Stimulated activated naive CD8-positive, alpha-beta T cell treated with anti-CD3 and anti-CD28 coated beads, Interleukin-15, Interleukin-2, amounts not matched to agents 100 ng/mL and 50 ng/mL, for 24 hours (primary cell): ENCODE measurements around the gene KLHL17.
A peak's percentile ranks its signal among the peaks of the same experiment; 100 is the strongest.
"Not testable (repeated sequence)": the region's sequence is repeated elsewhere in the genome, so short reads cannot be mapped to it uniquely, and the experiment has no call there.

Source experiments
- H3K27ac Mint-ChIP-seq: one replicate; pipeline ENCODE4 v1.8.0; 2021; ENCODE audit warnings: mild to moderate bottlenecking, mixed read lengths
- H3K27me3 Mint-ChIP-seq: one replicate; pipeline ENCODE4 v1.8.0; 2021; ENCODE audit warnings: mixed read lengths
- H3K36me3 Mint-ChIP-seq: one replicate; pipeline ENCODE4 v1.8.0; 2021; ENCODE audit warnings: low read depth, mixed read lengths
- H3K4me1 Mint-ChIP-seq: one replicate; pipeline ENCODE4 v1.8.0; 2021; ENCODE audit warnings: low read depth, mixed read lengths
- H3K4me3 Mint-ChIP-seq: one replicate; pipeline ENCODE4 v1.8.0; 2021; ENCODE audit warnings: mild to moderate bottlenecking, mixed read lengths
- H3K9me3 Mint-ChIP-seq: one replicate; pipeline ENCODE4 v1.8.0; 2021; ENCODE audit warnings: mixed read lengths

KLHL17 gene

DNA sequence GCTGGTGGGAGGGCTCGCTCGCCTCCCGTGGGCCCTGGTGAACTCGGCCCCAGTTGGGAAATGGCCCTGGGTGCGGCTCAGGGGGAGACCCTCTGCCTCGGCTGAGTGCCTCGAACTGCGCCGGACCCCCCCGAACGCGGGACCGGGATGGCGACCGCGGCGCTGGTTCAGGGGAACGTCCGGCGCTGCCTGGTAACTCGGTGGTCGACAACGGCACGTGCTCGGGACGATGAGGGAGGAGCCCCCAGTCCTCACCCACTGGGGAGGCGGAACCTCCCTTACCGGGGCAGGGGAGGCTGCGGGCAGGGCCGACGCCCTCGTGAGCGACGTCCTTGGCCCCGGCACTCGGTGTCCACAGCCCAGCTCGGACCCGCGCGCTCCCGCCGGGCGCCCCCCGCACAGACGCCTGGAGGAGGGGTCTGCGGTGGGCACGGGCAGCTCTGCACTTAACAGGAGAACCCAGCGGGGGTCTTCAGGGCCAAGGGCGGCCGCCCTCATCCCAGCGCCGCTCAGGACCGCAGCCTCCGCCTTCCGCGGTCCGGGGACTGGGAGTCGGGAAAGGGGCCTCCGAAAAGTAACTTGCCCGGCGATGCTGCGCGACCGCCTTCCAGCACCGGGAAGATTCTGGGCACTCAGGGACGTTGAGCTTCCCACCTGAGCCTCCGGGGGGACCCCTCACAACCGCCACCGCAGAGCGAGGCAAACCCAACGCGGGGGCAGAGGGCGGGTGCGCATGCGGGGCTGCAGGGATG lies 37.8 kb downstream of the KLHL17 start:
- Mint-ChIP-seq H3K9me3 (no peaks in the 10 kb centered on the region), H3K36me3 (no peaks in the 10 kb centered on the region), H3K27me3 (peaks cover 33% of the 10 kb centered on the region), H3K4me1 (peaks cover 8% of the 10 kb centered on the region), H3K4me3 (no peak overlapping the region), H3K27ac (no peak overlapping the region)

DNA sequence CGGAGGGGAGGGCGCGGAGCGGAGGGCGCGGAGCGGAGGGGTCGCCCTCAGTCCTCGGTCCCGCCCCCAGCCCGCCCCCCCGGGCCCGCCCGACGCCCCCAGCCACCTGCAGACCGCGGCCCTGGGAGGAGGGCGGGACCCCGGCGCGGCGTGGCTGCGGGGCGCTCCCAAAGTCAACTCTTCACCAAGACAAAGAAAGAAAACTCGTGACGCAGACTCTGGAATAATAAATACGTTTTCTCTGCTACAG lies 38.3 kb downstream of the KLHL17 start:
- Mint-ChIP-seq H3K27ac (no peak overlapping the region), H3K4me1 (peaks cover 8% of the 10 kb centered on the region), H3K4me3 (no peak overlapping the region), H3K36me3 (no peaks in the 10 kb centered on the region), H3K27me3 (peaks cover 37% of the 10 kb centered on the region), H3K9me3 (no peaks in the 10 kb centered on the region)

DNA sequence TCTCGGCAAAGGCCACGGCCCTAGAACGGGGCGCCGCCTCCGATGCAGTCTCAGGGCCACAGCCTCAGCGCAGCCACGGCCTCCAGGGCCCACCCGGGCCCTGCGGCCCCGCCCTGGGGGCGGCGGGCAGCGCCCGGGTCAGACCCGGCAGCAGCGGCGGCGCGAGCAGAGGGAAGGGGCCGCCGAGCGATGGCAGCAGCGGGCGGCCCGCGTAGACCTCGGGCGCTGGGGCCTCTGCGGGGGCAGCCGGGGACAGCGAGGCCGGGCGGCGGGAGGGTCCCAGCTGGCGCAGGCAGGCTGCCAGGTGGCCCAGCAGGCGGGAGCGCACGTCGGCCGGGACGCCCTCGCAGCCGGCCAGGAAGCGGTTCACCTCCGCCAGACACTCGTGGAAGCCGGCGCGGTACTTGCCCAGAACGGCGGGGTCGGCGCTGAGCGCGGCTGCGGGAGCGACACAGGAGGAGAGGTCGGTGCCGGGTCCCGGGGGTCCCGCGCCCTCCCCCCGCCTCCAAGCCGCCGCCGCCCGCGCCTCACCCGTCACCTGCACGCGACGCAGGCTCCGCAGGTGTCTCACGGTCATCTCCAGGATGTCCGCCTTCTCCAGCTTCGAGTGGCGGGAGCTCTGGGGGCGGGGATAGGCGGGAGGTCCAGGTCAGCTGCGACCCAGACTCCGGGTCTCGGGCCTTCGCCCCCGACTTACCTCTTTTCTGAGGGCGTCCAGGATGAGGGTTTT lies 38.8 kb downstream of the KLHL17 start:
- Mint-ChIP-seq H3K4me1 (peaks cover 8% of the 10 kb centered on the region), H3K36me3 (no peaks in the 10 kb centered on the region), H3K27ac (no peak overlapping the region), H3K27me3 (peaks cover 38% of the 10 kb centered on the region), H3K4me3 (no peak overlapping the region), H3K9me3 (no peaks in the 10 kb centered on the region)

DNA sequence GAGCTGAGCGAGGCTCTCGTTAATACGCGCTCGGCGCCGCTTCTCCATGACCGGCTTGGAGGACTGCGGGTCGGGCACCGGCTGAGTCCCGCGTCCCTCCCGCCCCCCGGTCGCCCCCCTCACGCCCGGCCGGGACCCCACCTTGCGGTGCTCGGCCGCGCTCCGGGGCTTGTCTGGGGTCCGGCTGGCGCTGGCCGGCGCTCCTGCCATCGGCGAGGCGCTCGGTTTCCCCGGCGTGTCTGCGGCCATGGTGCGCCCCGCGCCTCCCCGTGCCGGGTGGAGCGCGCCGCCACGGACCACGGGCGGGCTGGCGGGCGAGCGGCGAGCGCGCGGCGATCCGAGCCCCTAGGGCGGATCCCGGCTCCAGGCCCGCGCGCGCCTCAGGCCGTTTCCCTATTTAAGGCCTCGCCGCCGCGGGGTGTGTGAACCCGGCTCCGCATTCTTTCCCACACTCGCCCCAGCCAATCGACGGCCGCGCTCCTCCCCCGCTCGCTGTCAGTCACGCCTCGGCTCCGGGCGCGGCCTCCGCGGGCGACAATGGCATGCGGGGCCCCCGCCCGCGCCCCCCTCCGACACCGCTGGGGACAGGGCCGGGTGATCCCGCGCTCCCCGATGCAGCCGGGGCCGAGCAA lies 39.5 kb downstream of the KLHL17 start, which contains the start of gene HES4:
TSS of gene HES4 (minus strand) at position 373 of the 632 bp plus-strand sequence. CDS start at position 249, 124 bp downstream.
- H3K9me3 Mint-ChIP-seq: no peaks in the 10 kb centered on the region
- no peaks in the 10 kb centered on the region for H3K36me3 Mint-ChIP-seq
- H3K27ac Mint-ChIP-seq: peak within 1 kb of the TSS; percentile 88
- H3K4me3 Mint-ChIP-seq: peak within 1 kb of the TSS; percentile 77
- H3K27me3 Mint-ChIP-seq: peaks cover 40% of the 10 kb centered on the region
- H3K4me1 Mint-ChIP-seq: peaks cover 12% of the 10 kb centered on the region

DNA sequence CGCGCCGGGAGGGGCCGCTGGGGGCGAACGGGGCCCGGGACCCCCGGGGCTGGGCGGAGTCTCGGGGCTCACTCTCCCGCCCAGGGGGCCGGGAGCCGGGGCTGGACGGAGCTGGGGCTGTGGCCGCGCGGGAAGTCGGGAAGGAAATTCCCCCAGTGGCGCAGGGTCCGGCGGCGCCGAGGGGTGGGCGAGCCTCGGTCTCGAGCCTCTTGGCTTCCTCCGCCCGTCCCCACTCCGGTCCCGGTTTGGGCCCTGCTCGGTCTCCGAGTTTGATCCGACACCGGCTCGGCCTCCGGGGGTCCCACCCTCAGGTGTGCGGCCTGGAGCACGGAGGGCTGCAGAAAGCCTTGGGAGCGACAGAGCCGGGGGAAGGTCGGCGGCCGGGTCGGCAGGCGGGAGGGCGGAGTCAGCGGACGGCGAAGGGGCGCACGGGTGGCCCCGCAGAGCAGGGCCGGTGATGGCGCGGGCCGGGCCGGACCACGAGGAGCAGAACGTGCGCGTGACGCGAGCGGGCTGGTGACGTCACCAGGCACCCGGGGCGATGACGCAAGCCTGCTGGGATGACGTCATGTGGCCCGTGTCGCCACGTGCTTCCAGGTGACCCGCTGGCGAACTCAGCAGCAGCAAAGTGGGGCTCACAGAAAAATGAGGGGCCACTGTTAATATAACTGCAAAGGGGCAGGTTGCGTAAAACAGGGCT lies 40.1 kb downstream of the KLHL17 start:
- H3K27me3 Mint-ChIP-seq: peaks cover 39% of the 10 kb centered on the region
- H3K4me3 Mint-ChIP-seq: peak overlapping the region; percentile 77
- peak overlapping the region; percentile 88 for H3K27ac Mint-ChIP-seq
- H3K36me3 Mint-ChIP-seq: no peaks in the 10 kb centered on the region
- H3K9me3 Mint-ChIP-seq: no peaks in the 10 kb centered on the region
- H3K4me1 Mint-ChIP-seq: peaks cover 18% of the 10 kb centered on the region

DNA sequence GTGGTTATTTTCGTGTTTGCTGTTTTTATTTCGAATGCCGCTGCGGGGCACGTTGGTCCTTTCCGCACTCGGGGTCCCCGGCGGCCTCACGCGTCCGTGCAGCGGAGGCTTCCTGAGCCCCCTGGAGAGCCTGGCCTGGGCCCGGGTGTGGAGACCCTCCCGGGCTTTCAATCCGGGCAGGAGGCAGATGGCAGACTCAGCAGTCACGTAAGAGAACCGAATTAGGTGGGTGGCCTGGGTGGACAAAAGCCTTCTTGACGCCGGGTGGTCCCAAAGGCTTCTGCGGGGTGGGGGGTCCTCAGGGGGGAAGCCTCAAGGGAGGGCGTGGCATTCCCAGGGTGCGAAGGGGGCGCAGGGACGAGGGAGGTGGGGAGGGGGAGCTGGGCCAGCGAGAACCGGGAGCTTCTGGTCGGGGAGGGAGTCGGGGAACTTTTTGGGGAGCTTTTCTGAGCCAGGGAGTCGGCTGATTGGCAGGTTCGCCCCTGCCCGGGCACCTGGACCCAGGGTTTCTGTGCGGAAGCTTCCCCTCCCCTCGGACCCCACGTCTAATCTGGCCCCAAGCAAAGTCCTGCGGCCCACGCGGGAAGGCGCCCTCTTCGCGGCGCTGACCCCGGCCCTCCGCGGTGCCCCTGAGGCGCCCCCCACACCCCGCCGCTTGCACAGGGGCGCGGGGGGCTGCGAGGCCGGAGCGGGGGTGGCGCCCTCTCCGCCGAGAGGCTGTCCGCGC lies 40.8 kb downstream of the KLHL17 start:
- Mint-ChIP-seq H3K27me3 (peaks cover 34% of the 10 kb centered on the region), H3K4me3 (peak overlapping the region; percentile 77), H3K9me3 (no peaks in the 10 kb centered on the region), H3K4me1 (peaks cover 14% of the 10 kb centered on the region), H3K36me3 (no peaks in the 10 kb centered on the region), H3K27ac (peak overlapping the region; percentile 88)

DNA sequence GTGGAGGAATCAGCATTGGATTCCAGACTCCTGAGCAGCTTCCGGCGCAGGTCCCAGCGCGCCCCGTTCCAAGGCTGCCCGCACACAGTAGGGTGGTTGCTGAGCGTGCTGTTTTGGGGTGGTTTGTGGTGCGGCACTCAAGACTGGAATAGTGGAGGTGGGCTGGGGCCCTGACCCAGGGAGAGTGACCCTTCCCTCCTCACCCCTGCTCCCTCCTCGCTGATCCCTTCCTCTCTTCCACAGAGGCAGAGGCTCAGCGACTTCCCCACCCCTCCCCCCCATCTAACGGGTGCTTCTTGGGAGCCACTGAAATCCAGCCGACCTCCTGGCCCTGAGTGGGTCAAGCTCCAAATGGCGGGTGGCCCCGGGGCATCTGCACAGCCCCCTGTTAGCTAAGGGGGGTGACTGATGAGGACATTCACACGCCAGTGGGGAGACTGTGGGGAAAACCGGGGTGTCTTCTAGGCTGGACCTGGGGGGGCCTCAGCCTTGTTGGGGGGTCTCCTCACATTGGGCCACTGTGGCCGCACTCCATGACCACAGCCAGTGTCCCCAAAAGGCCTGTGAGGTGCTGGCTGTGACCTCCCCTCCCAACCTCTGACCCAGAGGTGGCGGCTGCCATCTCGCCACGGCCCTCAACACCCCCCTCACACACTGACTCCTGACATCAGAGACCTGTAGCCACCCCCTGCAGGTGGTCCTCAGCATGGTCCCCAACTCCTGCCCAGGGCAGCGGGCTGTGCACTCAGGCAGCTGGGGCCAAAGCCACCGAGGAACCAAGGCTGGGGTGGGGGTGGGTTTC lies 43.4 kb downstream of the KLHL17 start:
- no peaks in the 10 kb centered on the region for H3K36me3 Mint-ChIP-seq
- H3K27ac Mint-ChIP-seq: no peak overlapping the region
- no peaks in the 10 kb centered on the region for H3K9me3 Mint-ChIP-seq
- peaks cover 14% of the 10 kb centered on the region for H3K4me1 Mint-ChIP-seq
- H3K27me3 Mint-ChIP-seq: peaks cover 36% of the 10 kb centered on the region
- no peak overlapping the region for H3K4me3 Mint-ChIP-seq

DNA sequence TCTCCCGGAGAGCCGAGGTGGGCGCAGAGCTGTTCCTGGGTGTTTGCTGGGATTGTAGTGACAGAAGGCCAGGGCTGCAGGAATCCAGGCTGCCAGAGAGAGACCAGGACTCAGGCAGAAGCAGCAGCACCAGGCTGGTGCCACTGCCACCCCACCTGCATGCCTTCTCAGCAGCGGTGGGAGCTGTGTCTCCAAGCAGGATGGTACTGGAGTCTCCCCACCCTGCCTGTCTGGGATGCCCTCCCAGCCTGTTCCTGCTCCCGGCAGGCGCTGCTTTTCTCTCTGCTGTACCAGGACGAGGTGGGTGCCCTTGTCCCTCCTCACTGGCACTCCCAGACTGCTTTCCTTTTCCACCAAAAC lies 44.0 kb downstream of the KLHL17 start:
- Mint-ChIP-seq H3K4me3 (no peak overlapping the region), H3K27ac (no peak overlapping the region), H3K36me3 (no peaks in the 10 kb centered on the region), H3K9me3 (no peaks in the 10 kb centered on the region), H3K4me1 (peaks cover 17% of the 10 kb centered on the region), H3K27me3 (peaks cover 39% of the 10 kb centered on the region)

DNA sequence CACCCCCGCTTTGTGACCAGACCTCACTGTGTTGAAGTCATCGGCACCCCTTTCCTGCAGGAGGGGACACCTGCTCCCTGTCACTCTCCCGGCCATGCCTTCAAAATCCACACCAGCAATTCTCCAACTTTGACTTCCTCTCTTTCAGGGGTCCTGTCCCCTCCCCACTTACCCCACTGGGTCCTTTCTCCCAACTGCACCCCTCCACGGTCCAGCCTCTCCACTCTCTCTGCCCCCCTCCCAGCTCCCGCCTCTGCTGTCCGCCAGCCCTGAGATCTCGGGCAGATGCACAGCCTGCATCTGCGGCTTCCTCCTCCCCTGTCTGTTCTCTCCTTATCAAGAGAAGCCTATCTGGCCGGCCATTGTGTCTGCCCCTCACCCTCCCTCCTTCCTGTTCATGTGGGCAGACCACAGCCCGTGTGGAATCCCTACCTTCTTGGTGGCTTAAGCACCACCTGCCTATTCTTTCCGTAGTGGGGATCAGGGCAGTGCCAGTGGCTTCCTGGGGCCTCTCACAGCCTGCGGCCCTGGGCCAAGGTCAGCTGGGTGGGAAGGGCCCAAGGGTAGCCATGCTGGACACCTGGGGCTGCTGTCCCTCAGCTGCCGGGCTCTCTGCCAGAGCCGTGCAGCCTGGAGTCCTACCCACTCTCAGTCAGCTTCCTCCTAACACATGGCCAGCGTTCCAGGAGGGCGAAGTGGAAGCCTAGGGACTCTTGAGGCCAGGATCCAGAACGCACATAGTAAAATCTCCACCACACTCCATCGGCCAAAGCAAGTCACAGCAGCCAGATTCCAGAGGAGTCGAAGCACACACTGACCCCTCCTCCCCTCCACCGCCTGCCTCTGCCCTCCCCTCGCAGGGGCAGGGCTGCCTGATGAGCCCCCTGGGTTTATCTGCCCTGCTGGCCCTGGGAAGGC lies 44.7 kb downstream of the KLHL17 start:
- H3K36me3 Mint-ChIP-seq: no peaks in the 10 kb centered on the region
- no peak overlapping the region for H3K27ac Mint-ChIP-seq
- peaks cover 39% of the 10 kb centered on the region for H3K27me3 Mint-ChIP-seq
- no peaks in the 10 kb centered on the region for H3K9me3 Mint-ChIP-seq
- peak overlapping the region; percentile 6 for H3K4me3 Mint-ChIP-seq
- peaks cover 17% of the 10 kb centered on the region for H3K4me1 Mint-ChIP-seq

DNA sequence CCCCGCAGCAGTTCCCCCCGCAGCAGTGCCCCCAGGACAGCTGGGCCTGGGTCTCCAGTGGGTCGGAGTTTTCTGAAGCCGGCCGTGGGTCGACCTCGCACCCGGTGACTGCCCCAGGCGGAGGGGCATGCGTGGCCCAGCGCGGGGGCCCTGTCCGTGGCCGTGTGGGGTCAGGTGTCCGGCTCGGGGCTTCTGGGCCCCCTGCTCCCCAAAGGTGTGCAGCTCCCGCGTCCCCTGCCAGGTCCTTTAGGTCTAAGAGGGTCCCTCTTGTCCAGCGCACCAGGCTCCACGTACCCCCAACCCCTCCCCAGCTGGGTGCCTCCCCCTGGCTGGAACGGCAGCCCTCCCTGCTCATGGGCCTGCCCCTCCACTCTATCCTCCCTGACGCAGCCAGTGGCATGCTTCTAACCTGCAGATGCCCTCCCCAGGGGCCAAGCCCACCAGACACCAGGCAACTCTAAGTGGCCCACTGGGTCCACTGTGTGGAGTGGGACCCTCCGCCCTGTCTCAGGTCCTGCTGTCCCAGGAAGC lies 45.5 kb downstream of the KLHL17 start:
- peaks cover 14% of the 10 kb centered on the region for H3K4me1 Mint-ChIP-seq
- H3K27ac Mint-ChIP-seq: no peak overlapping the region
- H3K27me3 Mint-ChIP-seq: peaks cover 36% of the 10 kb centered on the region
- no peaks in the 10 kb centered on the region for H3K9me3 Mint-ChIP-seq
- H3K36me3 Mint-ChIP-seq: no peaks in the 10 kb centered on the region
- no peak overlapping the region for H3K4me3 Mint-ChIP-seq

DNA sequence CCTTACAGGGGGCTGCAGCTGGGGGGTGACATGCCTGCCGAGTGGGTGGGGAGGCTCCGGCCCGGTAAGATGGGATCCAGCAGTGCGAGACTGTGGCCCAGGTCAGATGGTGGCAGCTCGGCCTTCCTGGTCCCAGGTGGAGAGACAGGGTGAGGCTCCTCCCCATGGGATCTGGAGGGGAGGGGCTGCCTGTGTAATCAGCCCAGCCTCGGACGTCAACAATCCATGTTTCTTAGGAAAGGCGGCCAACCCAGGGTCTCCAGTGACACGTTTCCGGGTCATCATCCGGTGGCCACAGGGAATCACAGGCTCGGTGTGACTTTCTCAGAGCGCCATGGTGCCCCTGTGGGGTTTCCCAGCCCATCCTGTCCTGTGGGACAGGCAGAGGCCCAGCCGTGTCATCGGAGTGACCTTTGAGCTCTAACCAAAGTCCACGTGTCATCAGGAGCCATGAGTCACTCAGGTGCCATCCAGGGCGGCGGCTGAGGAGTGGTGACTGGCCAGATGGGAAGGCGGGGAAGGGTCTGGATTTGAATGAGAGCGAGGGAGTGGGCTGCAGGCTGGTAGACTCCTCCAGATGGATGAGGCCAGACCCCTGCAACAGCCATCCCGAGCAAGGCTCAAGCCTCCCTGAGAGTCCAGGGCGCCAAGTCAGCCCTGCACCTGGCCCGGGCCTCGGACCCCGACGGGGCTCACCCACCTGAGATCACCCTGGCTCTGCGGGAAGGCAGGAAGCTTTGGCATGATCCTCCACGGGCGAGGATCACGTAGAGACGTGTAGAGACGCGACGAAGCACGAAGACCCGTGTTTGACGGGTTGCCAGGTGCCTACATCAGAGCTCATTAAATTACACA lies 46.1 kb downstream of the KLHL17 start:
- H3K36me3 Mint-ChIP-seq: no peaks in the 10 kb centered on the region
- no peaks in the 10 kb centered on the region for H3K9me3 Mint-ChIP-seq
- no peak overlapping the region for H3K4me3 Mint-ChIP-seq
- H3K27ac Mint-ChIP-seq: no peak overlapping the region
- H3K27me3 Mint-ChIP-seq: peaks cover 36% of the 10 kb centered on the region
- peaks cover 14% of the 10 kb centered on the region for H3K4me1 Mint-ChIP-seq

DNA sequence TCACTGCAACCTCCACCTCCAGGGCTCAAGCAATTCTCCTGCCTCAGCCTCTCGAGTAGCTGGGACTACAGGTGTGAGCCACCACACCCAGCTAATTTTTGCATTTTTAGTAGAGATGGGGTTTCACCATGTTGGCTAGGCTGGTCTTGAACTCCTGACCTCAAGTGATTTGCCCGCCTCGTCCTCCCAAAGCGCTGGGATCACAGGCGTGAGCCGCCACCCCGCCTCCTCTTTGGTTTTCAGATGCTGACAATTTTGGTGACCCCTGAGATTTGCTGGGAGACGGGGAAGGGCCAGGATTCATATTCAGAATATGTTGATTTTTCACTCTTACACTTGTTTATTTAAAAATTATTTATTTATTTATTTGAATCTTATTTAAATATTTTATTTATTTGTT lies 49.7 kb downstream of the KLHL17 start:
- H3K4me3 Mint-ChIP-seq, H3K36me3 Mint-ChIP-seq, H3K9me3 Mint-ChIP-seq, H3K27ac Mint-ChIP-seq: not testable (repeated sequence)
- Mint-ChIP-seq H3K27me3 (peaks cover 14% of the 10 kb centered on the region), H3K4me1 (peaks cover 38% of the 10 kb centered on the region)
